ENCODE results near the gene RYR1. TPM values are rescaled to one million over a fixed set of nuclear protein-coding genes. Genes with fewer than 3 reads are reported as not detected.

The RYR1 gene
- total and polyA plus RNA-seq, 2 donors (not counting 1 experiment from before 2014, with no cell fraction given): 0.43 to 3.8 TPM

- peaks cover 0 to 13% (median 2%) of the 10 kb centered on the region in 4 experiments for H3K27me3 ChIP-seq (replicated peaks in 1 of 4; ENCODE audit: control extremely low read depth in 1 of 4, control insufficient read depth in 3 of 4, insufficient read depth in 4 of 4, low read length in 3 of 4)
- H3K4me1 ChIP-seq (ENCODE audit: control insufficient read depth in 2 of 2, insufficient read depth in 2 of 2, low read length in 2 of 2): peaks cover 10% of the 10 kb centered on the region in 2 donors
- Mint-ChIP-seq H3K9me3 (ENCODE audit: insufficient read depth) (no peaks in the 10 kb centered on the region), H3K27me3 (peaks cover 3% of the 10 kb centered on the region), H3K4me3 (no peak overlapping the region), H3K4me1 (peaks cover 14% of the 10 kb centered on the region), H3K27ac (no peak overlapping the region)
- intact Hi-C loops (cut with micrococcal nuclease): no loop called here
- no peaks in the 10 kb centered on the region for H3K36me3 ChIP-seq (replicated peaks in 1 of 2; ENCODE audit: control extremely low read depth in 1 of 2, control insufficient read depth in 1 of 2, extremely low read depth in 1 of 2, insufficient read depth in 2 of 2, low read length in 1 of 2)
- H3K4me3 ChIP-seq (ENCODE audit: control extremely low read depth in 1 of 5, extremely low read depth in 1 of 5, insufficient read depth in 1 of 5, low read depth in 2 of 5, low read length in 4 of 5): no peak overlapping the region
- H3K9me3 ChIP-seq (ENCODE audit: control extremely low read depth in 1 of 3, control insufficient read depth in 2 of 3, insufficient read depth in 1 of 3, low read length in 2 of 3): no peaks in the 10 kb centered on the region
- H3K4me2 ChIP-seq (replicated peaks; ENCODE audit: low read depth, low read length, poor library complexity, severe bottlenecking): no peak overlapping the region
- no peak overlapping the region for H3K27ac ChIP-seq (ENCODE audit: low read length in 2 of 2)
- H4K20me1 ChIP-seq (ENCODE audit: control insufficient read depth, insufficient read depth, low read length, poor library complexity, severe bottlenecking): no peaks in the 10 kb centered on the region
- H2AFZ ChIP-seq (ENCODE audit: insufficient read depth, low read depth, low read length, poor library complexity, severe bottlenecking): no peak overlapping the region
- no peaks in the 10 kb centered on the region for H3K79me2 ChIP-seq (ENCODE audit: control insufficient read depth, insufficient read depth, low read length)
- no peak for ATAC-seq (ENCODE audit: low read depth)
- ChIA-PET POLR2A (interaction anchor here (0.7 to 0.8 kb wide), 2 partner anchors 11 to 19 kb away, joined by 3 read pairs; no protein-coding TSS in a partner anchor), CTCF (no interaction called here)
- DNase-seq: no peak
- 79% methylated on average over 4 of the region's 6 CpGs for WGBS (ENCODE audit: insufficient coverage)
- TF ChIP-seq CTCF (IDR thresholded peaks at IDR 0.05) (no peak), EZH2 (IDR thresholded peaks at IDR 0.05; ENCODE audit: borderline replicate concordance, insufficient read depth, low read depth, low read length, poor library complexity, severe bottlenecking) (no peak)
- no peak overlapping the region for H3K9ac ChIP-seq (ENCODE audit: low read length)
Measured at GRCh38 chr19:38569368-38569983, 136.0 kb downstream of the RYR1 start.

GRCh38 chr19:38571682-38572081, 138.2 kb downstream of the RYR1 start:
- no peak overlapping the region for H3K4me2 ChIP-seq (replicated peaks; ENCODE audit: low read depth, low read length, poor library complexity, severe bottlenecking)
- no peaks in the 10 kb centered on the region for H3K9me3 Mint-ChIP-seq (ENCODE audit: insufficient read depth)
- H3K36me3 ChIP-seq (replicated peaks in 1 of 2; ENCODE audit: control extremely low read depth in 1 of 2, control insufficient read depth in 1 of 2, extremely low read depth in 1 of 2, insufficient read depth in 2 of 2, low read length in 1 of 2): no peaks in the 10 kb centered on the region
- ATAC-seq (ENCODE audit: low read depth) (no peak), DNase-seq (no peak)
- CTCF ChIA-PET: no interaction called here
- no peaks in the 10 kb centered on the region for H3K79me2 ChIP-seq (ENCODE audit: control insufficient read depth, insufficient read depth, low read length)
- H3K9me3 ChIP-seq (ENCODE audit: control extremely low read depth in 1 of 3, control insufficient read depth in 2 of 3, insufficient read depth in 1 of 3, low read length in 2 of 3): no peaks in the 10 kb centered on the region
- H2AFZ ChIP-seq (ENCODE audit: insufficient read depth, low read depth, low read length, poor library complexity, severe bottlenecking): no peak overlapping the region
- H3K9ac ChIP-seq (ENCODE audit: low read length): no peak overlapping the region
- no peak overlapping the region for H3K4me3 ChIP-seq (ENCODE audit: control extremely low read depth in 1 of 5, extremely low read depth in 1 of 5, insufficient read depth in 1 of 5, low read depth in 2 of 5, low read length in 4 of 5)
- no peak overlapping the region for H3K27ac ChIP-seq (ENCODE audit: low read length in 2 of 2)
- no peaks in the 10 kb centered on the region for H3K27me3 ChIP-seq (replicated peaks in 1 of 4; ENCODE audit: control extremely low read depth in 1 of 4, control insufficient read depth in 3 of 4, insufficient read depth in 4 of 4, low read length in 3 of 4)
- no peak overlapping the region for H3K27ac Mint-ChIP-seq
- H3K4me1 ChIP-seq (ENCODE audit: control insufficient read depth in 2 of 2, insufficient read depth in 2 of 2, low read length in 2 of 2): no peaks in the 10 kb centered on the region
- WGBS (ENCODE audit: insufficient coverage): 100% methylated on average over 1 of the region's 2 CpGs
- peaks cover 6% of the 10 kb centered on the region for H3K4me1 Mint-ChIP-seq
- peaks cover 3% of the 10 kb centered on the region for H3K27me3 Mint-ChIP-seq
- intact Hi-C loops (cut with micrococcal nuclease): no loop called here
- H3K4me3 Mint-ChIP-seq: no peak overlapping the region
- H4K20me1 ChIP-seq (ENCODE audit: control insufficient read depth, insufficient read depth, low read length, poor library complexity, severe bottlenecking): no peaks in the 10 kb centered on the region
- TF ChIP-seq EZH2 (IDR thresholded peaks at IDR 0.05; ENCODE audit: borderline replicate concordance, insufficient read depth, low read depth, low read length, poor library complexity, severe bottlenecking) (no peak), CTCF (IDR thresholded peaks at IDR 0.05) (no peak)
- POLR2A ChIA-PET: no interaction called here

All from B cell (primary cell).